ES-I3 (cell line): ENCODE data around the gene NACAD.
"Not testable (repeated sequence)": the region's sequence is repeated elsewhere in the genome, so short reads cannot be mapped to it uniquely, and the experiment has no call there.

Source experiments
- H3K36me3 ChIP-seq: 2 replicates; pipeline ENCODE4 v1.6.1; 2013; ENCODE audit warnings: mild to moderate bottlenecking, low read length, control low read depth, moderate library complexity; ENCODE audit not compliant: insufficient read depth
- H3K4me1 ChIP-seq: 2 replicates; pipeline ENCODE4 v1.6.1; 2013; ENCODE audit warnings: mild to moderate bottlenecking, control low read depth, low read length; ENCODE audit not compliant: insufficient read depth
- H3K9ac ChIP-seq: 2 replicates; pipeline ENCODE4 v1.6.1; 2013; ENCODE audit warnings: low read depth, mild to moderate bottlenecking, low read length, moderate library complexity
- H3K9me3 ChIP-seq: 2 replicates; pipeline ENCODE4 v1.6.1; 2013; ENCODE audit warnings: mild to moderate bottlenecking, low read length, moderate library complexity; ENCODE audit not compliant: control insufficient read depth, insufficient read depth

Gene NACAD

GRCh38 chr7:45122975-45123860 is 34.4 kb upstream of the NACAD start:
- Histone ChIP-seq H3K36me3 (no peaks in the 10 kb centered on the region), H3K9me3 (no peaks in the 10 kb centered on the region), H3K4me1 (peaks cover 7% of the 10 kb centered on the region; the same call in 1 of the 2 replicates), H3K9ac (no peak overlapping the region)

- H3K4me1 ChIP-seq = peaks cover 7% of the 10 kb centered on the region; the same call in 1 of the 2 replicates
- no peak overlapping the region for H3K9ac ChIP-seq
- H3K36me3 ChIP-seq = no peaks in the 10 kb centered on the region
- no peaks in the 10 kb centered on the region for H3K9me3 ChIP-seq
Observed at GRCh38 chr7:45119550-45119949, 30.8 kb upstream of the NACAD start.

DNA sequence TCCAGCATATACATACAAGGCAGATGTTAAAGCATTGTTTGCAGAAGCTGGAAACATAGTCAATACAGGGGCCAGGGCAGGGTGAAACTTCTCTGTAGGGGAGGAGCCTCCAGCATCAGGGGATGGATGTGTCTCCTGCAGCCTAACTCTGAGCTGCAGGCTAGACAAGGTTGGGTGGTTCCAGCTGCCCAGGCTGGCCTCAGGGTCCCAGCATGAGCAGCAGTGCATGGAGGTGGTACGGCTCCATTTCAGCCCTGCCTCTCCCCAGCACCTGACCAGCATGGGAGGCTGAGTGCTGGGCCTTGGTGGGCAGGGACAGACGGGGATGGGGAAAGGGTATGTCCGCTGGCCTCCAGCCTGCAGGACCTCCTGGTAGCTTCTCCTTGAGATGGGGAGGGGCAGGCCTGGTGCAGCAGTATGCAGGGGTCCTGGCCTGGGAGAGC is 30.1 kb upstream of the NACAD start:
- Histone ChIP-seq H3K4me1 (peaks cover 7% of the 10 kb centered on the region; the same call in 1 of the 2 replicates), H3K36me3 (no peaks in the 10 kb centered on the region), H3K9me3 (no peaks in the 10 kb centered on the region), H3K9ac (no peak overlapping the region)

GRCh38 chr7:45118292-45118691 is 29.5 kb upstream of the NACAD start:
- H3K4me1 ChIP-seq = peaks cover 2% of the 10 kb centered on the region; the same call in 1 of the 2 replicates
- no peaks in the 10 kb centered on the region for H3K36me3 ChIP-seq
- no peaks in the 10 kb centered on the region for H3K9me3 ChIP-seq
- no peak overlapping the region for H3K9ac ChIP-seq

- Histone ChIP-seq H3K36me3 (no peaks in the 10 kb centered on the region), H3K9me3 (no peaks in the 10 kb centered on the region), H3K4me1 (no peaks in the 10 kb centered on the region), H3K9ac (no peak overlapping the region)
Observed at GRCh38 chr7:45117582-45117981, 28.8 kb upstream of the NACAD start.

GRCh38 chr7:45116048-45116447 is 27.3 kb upstream of the NACAD start:
- Histone ChIP-seq H3K4me1 (no peaks in the 10 kb centered on the region), H3K9me3 (no peaks in the 10 kb centered on the region), H3K9ac (no peak overlapping the region), H3K36me3 (no peaks in the 10 kb centered on the region)

GRCh38 chr7:45114926-45115325 is 26.2 kb upstream of the NACAD start:
- H3K36me3 ChIP-seq = no peaks in the 10 kb centered on the region
- no peak overlapping the region for H3K9ac ChIP-seq
- no peaks in the 10 kb centered on the region for H3K4me1 ChIP-seq
- no peaks in the 10 kb centered on the region for H3K9me3 ChIP-seq

DNA sequence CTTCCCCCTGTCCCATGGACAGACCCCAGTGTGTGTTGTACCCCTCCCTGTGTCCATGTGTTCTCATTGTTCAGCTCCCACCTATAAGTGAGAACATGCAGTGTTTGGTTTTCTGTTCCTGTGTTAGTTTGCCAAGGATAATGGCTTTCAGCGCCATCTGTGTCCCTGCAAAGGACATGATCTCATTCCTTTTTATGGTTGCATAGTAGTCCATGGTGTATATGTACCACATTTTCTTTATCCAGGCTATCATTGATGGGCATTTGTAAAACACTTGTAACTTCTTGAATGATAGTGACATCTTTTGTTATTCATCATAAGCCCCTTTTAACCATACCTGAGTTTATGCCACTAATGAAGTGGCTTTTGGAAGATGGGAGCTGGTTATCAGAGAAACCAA is 25.5 kb upstream of the NACAD start:
- H3K9me3 ChIP-seq, H3K36me3 ChIP-seq, H3K9ac ChIP-seq, H3K4me1 ChIP-seq: not testable (repeated sequence)

DNA sequence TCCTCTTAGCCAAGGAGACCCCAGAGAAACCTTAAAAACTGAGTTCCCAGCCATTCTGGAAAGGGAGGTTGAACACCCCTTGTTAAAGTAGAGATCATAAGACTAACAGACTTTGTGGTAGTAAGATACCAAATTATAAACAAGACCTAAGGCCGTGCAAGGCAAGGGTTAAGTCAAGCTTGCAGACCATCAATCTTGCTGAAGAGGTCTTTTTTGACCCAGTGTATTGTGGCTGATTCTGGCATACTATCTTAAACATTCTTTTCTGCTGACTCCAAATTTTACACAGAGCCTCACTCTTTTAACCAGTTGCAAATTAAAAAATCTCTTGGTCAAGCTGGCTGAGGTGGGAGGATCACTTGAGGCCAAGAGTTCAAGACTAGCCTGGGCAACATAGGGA is 23.9 kb upstream of the NACAD start:
- peaks cover 17% of the 10 kb centered on the region for H3K36me3 ChIP-seq
- H3K4me1 ChIP-seq = no peaks in the 10 kb centered on the region
- peak overlapping the region; percentile 78 for H3K9ac ChIP-seq
- no peaks in the 10 kb centered on the region for H3K9me3 ChIP-seq

- Histone ChIP-seq H3K9ac (peak within 1 kb of the TSS; percentile 78), H3K36me3 (peaks cover 27% of the 10 kb centered on the region), H3K9me3 (no peaks in the 10 kb centered on the region), H3K4me1 (no peaks in the 10 kb centered on the region)
Observed at GRCh38 chr7:45111298-45112223, 22.8 kb upstream of the NACAD start, which contains the start of gene TBRG4. Gene TBRG4, minus strand, starts transcription at chr7:45111697. Its CDS starts 2,460 bp downstream, at chr7:45109237.

DNA sequence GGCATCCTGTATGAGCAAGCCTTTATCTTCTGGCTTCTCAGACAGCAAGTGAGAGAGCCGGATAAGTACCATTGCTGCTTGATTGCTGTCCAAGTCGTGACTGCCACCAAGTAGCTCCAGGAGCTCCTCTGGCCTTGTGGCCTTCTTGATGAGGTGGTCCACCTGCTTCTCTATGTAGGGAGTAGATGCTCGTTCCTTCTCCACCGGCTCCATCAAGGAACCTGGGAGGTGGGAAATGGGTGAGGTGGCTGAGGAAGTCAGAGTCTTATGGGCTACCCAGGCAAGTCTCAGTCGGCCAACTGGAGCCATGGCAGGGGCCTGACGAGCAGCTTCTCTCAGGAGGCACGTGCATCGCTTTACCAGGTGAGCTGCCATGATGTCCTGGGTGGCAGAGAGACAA is 20.1 kb upstream of the NACAD start:
- H3K4me1 ChIP-seq = no peaks in the 10 kb centered on the region
- peaks cover 53% of the 10 kb centered on the region for H3K36me3 ChIP-seq
- H3K9me3 ChIP-seq = no peaks in the 10 kb centered on the region
- H3K9ac ChIP-seq = no peak overlapping the region

GRCh38 chr7:45107356-45107755 is 18.6 kb upstream of the NACAD start:
- H3K9me3 ChIP-seq = no peaks in the 10 kb centered on the region
- H3K36me3 ChIP-seq = peaks cover 60% of the 10 kb centered on the region
- H3K9ac ChIP-seq = no peak overlapping the region
- H3K4me1 ChIP-seq = no peaks in the 10 kb centered on the region

- H3K4me1 ChIP-seq = no peaks in the 10 kb centered on the region
- peaks cover 62% of the 10 kb centered on the region for H3K36me3 ChIP-seq
- H3K9ac ChIP-seq = no peak overlapping the region
- no peaks in the 10 kb centered on the region for H3K9me3 ChIP-seq
Observed at GRCh38 chr7:45106820-45107219, 18.1 kb upstream of the NACAD start.

- H3K36me3 ChIP-seq = peaks cover 71% of the 10 kb centered on the region
- H3K9ac ChIP-seq = no peak overlapping the region
- no peaks in the 10 kb centered on the region for H3K4me1 ChIP-seq
- no peaks in the 10 kb centered on the region for H3K9me3 ChIP-seq
Observed at GRCh38 chr7:45105588-45106188, 16.9 kb upstream of the NACAD start.
